Uterus (tissue), 4 donors: Measurements from ENCODE around the gene TALDO1. TPM values are rescaled to one million over a fixed set of nuclear protein-coding genes. Genes with fewer than 3 reads are reported as not detected.

ENCODE experiments used
- DNase-seq, 2 donors: peaks; one replicate each; pipeline ENCODE4 v3.0.0-alpha.2; 2019 to 2020
- H3K27ac ChIP-seq, 2 donors: fragments of 200-600 bp; sonication (generic); 1 replicate in 1 of 2; 2 replicates in 1 of 2; pipeline ENCODE4 v1.5.1; 2016 to 2018
- H3K27me3 ChIP-seq, 2 donors: fragments of 200-600 bp; sonication (generic); one replicate each; pipeline ENCODE4 v1.5.1; 2018 to 2019; ENCODE audit warnings: control low read depth in 1 of 2
- H3K36me3 ChIP-seq, 2 donors: fragments of 200-600 bp; sonication (generic); one replicate each; pipeline ENCODE4 v1.5.1; 2019; ENCODE audit warnings: control low read depth in 1 of 2
- H3K4me1 ChIP-seq, 2 donors: fragments of 200-600 bp; sonication (generic); one replicate each; pipeline ENCODE4 v1.5.1; 2018 to 2019; ENCODE audit warnings: control low read depth in 1 of 2
- H3K4me3 ChIP-seq, 2 donors: fragments of 200-600 bp; sonication (generic); 1 replicate in 1 of 2; 2 replicates in 1 of 2; pipeline ENCODE4 v1.5.1; 2018 to 2019; ENCODE audit warnings: mild to moderate bottlenecking in 1 of 2
- H3K9me3 ChIP-seq, 2 donors: fragments of 200-600 bp; sonication (generic); one replicate each; pipeline ENCODE4 v1.5.1; 2019; ENCODE audit warnings: control low read depth in 1 of 2
- CTCF ChIP-seq, 4 experiments: fragments of 200-600 bp in 2 of 4; fragments of 450-650 bp in 2 of 4; sonication (generic) in 2 of 4; IDR thresholded peaks; one replicate each; pipeline ENCODE4 v1.5.1; 2016 to 2019; ENCODE audit warnings: antibody characterized with exemption in 4 of 4, mild to moderate bottlenecking in 2 of 4, moderate library complexity in 1 of 4
- POLR2A ChIP-seq, 2 donors: fragments of 450-650 bp; IDR thresholded peaks; one replicate each; pipeline ENCODE4 v1.6.1; 2016; ENCODE audit warnings: antibody characterized with exemption in 2 of 2, mild to moderate bottlenecking in 1 of 2, moderate library complexity in 1 of 2
- intact Hi-C: fragments of 100-400 bp; cut with DNase I; formaldehyde crosslinking; loops from one replicate; pipeline ENCODE4 v1.15.1; 2023; ENCODE audit warnings: low total_unique reads
- total RNA-seq, 4 donors: library from RNA; depleted of rRNA in 3 of 4; stranded (reverse); fragments of >200 nt in 3 of 4; gene quantifications; one replicate each; pipeline versions ENCODE4 v1.1.0 to v1.2.4, GENCODE V29; 2014 to 2023
- donor health status: DM: yes; HTN: yes; CAD: no.

The TALDO1 gene
- total RNA-seq, 4 donors from 2014 or later: 60.3 to 146 (median 66.9) TPM

GRCh38 chr11:722346-722811 lies 24.9 kb upstream of the TALDO1 start:
- intact Hi-C loops: loop anchor here (5.0 kb wide), 2 partner anchors 60 to 165 kb away; no protein-coding TSS in a partner anchor
- H3K27ac ChIP-seq: no peak overlapping the region
- H3K27me3 ChIP-seq: peaks cover 0 to 8% of the 10 kb centered on the region in 2 donors
- no peak overlapping the region for H3K4me3 ChIP-seq
- no peaks in the 10 kb centered on the region for H3K4me1 ChIP-seq
- no peaks in the 10 kb centered on the region for H3K36me3 ChIP-seq
- H3K9me3 ChIP-seq: no peaks in the 10 kb centered on the region
- no peak for DNase-seq
- TF ChIP-seq CTCF (IDR thresholded peaks at IDR 0.05) (no peak), POLR2A (IDR thresholded peaks at IDR 0.05) (no peak)

DNA sequence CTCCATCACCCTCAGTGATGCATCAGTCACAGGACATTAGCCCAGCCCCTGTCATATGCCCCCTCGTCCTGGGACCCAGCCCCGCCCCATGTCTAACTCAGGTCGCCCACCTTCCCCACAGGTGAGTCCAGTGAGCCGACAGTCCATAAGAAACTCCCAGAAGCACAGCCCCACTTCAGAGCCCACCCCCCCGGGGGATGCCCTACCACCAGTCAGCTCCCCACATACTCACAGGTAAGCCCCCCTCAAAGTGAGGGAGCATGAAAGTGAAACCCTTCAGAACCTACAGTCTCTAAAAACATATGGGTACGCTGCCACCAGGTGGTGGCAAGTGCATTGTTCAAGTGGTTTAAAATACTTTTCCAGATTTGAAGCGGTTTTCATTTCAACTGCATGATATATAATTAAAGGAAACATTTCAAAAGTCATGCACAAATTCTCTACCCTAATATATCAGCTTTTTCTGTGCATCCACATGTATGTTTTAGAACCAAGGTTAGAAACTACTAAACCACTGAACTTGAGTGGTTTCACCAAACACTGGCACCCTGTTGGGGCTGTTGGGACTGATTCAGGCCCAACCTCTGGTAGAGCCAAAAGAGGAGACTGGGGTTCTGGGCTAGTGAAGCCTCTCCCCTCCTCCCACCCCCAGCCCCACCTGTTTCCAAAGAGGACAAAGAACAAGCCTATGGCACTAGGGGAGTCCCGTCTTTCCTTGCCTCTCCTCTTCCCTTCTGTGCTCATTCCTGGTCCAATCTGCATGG lies 24.0 kb upstream of the TALDO1 start:
- H3K27me3 ChIP-seq: peaks cover 0 to 8% of the 10 kb centered on the region in 2 donors
- TF ChIP-seq CTCF (IDR thresholded peaks at IDR 0.05): peak; percentile 39 to 69 (median 50)
- no peak for TF ChIP-seq POLR2A (IDR thresholded peaks at IDR 0.05)
- H3K36me3 ChIP-seq: no peaks in the 10 kb centered on the region
- no peak overlapping the region for H3K4me3 ChIP-seq
- intact Hi-C loops: loop anchor here (5.0 kb wide), 2 partner anchors 61 to 166 kb away; no protein-coding TSS in a partner anchor
- H3K4me1 ChIP-seq: peaks cover 0 to 7% of the 10 kb centered on the region in 2 donors
- no peak for DNase-seq
- H3K9me3 ChIP-seq: no peaks in the 10 kb centered on the region
- H3K27ac ChIP-seq: no peak overlapping the region

GRCh38 chr11:724049-724777 lies 23.1 kb upstream of the TALDO1 start:
- Histone ChIP-seq H3K27ac (no peak overlapping the region), H3K27me3 (peaks cover 0 to 8% of the 10 kb centered on the region in 2 donors), H3K4me3 (no peak overlapping the region), H3K4me1 (peaks cover 0 to 10% of the 10 kb centered on the region in 2 donors), H3K9me3 (no peaks in the 10 kb centered on the region), H3K36me3 (no peaks in the 10 kb centered on the region)
- TF ChIP-seq POLR2A (IDR thresholded peaks at IDR 0.05) (no peak), CTCF (IDR thresholded peaks at IDR 0.05) (no peak)
- no peak for DNase-seq
- intact Hi-C loops: loop anchor here (5.0 kb wide), 2 partner anchors 62 to 167 kb away; no protein-coding TSS in a partner anchor

- peaks cover 0 to 8% of the 10 kb centered on the region in 2 donors for H3K27me3 ChIP-seq
- intact Hi-C loops: loop anchor here (5.0 kb wide), 2 partner anchors 63 to 168 kb away; no protein-coding TSS in a partner anchor
- peaks cover 0 to 10% of the 10 kb centered on the region in 2 donors for H3K4me1 ChIP-seq
- no peak for TF ChIP-seq POLR2A (IDR thresholded peaks at IDR 0.05)
- TF ChIP-seq CTCF (IDR thresholded peaks at IDR 0.05): no peak
- H3K36me3 ChIP-seq: no peaks in the 10 kb centered on the region
- H3K9me3 ChIP-seq: no peaks in the 10 kb centered on the region
- H3K4me3 ChIP-seq: no peak overlapping the region
- no peak overlapping the region for H3K27ac ChIP-seq
- DNase-seq: no peak
Observed at GRCh38 chr11:724778-725386, 22.4 kb upstream of the TALDO1 start.
